DOHH2 (cell line): ENCODE results near the gene DLX4.

ENCODE experiments used
- H3F3A ChIP-seq: fragments of 200-600 bp; sonication (generic), shearing (Covaris generic); 2 replicates; pipeline ENCODE4 v1.6.0; 2016; ENCODE audit warnings: antibody characterized with exemption, mild to moderate bottlenecking; ENCODE audit not compliant: control insufficient read depth, insufficient read depth
- H3K27ac ChIP-seq: fragments of 200-600 bp; sonication (generic); 2 replicates; pipeline ENCODE4 v1.5.1; 2014; ENCODE audit warnings: low read depth, mild to moderate bottlenecking, low read length, moderate library complexity
- H3K27me3 ChIP-seq: fragments of 200-600 bp; sonication (generic); 2 replicates; pipeline ENCODE4 v1.6.1; 2014; ENCODE audit warnings: mild to moderate bottlenecking, low read length, mixed read lengths; ENCODE audit not compliant: control insufficient read depth
- H3K36me3 ChIP-seq: fragments of 200-600 bp; sonication (generic); 2 replicates; pipeline ENCODE4 v1.6.1; 2014; ENCODE audit warnings: mild to moderate bottlenecking, low read length, moderate library complexity, mixed read lengths; ENCODE audit not compliant: control insufficient read depth
- H3K4me1 ChIP-seq: fragments of 200-600 bp; sonication (generic); 2 replicates; pipeline ENCODE4 v1.6.1; 2014; ENCODE audit warnings: mild to moderate bottlenecking, low read length, mixed read lengths; ENCODE audit not compliant: control insufficient read depth
- H3K4me2 ChIP-seq: fragments of 200-600 bp; sonication (generic); 2 replicates; pipeline ENCODE4 v1.6.0; 2014; ENCODE audit warnings: mild to moderate bottlenecking, low read length, moderate library complexity
- H3K4me3 ChIP-seq: fragments of 200-600 bp; sonication (generic); 2 replicates; pipeline ENCODE4 v1.5.1; 2014; ENCODE audit warnings: mild to moderate bottlenecking, low read length, mixed read lengths
- H3K79me2 ChIP-seq: fragments of 200-600 bp; sonication (generic); 2 replicates; pipeline ENCODE4 v1.6.1; 2014; ENCODE audit warnings: mild to moderate bottlenecking, low read length, mixed read lengths; ENCODE audit not compliant: control insufficient read depth
- H3K9me2 ChIP-seq: fragments of 200-600 bp; sonication (generic); replicated peaks from 2 replicates; pipeline ENCODE4 v1.6.1; 2014; ENCODE audit warnings: mild to moderate bottlenecking, low read length, mixed read lengths; ENCODE audit not compliant: control insufficient read depth
- H3K9me3 ChIP-seq: fragments of 200-600 bp; sonication (generic); 2 replicates; pipeline ENCODE4 v1.6.1; 2014; ENCODE audit warnings: antibody characterized with exemption, low read length, mixed read lengths; ENCODE audit not compliant: control insufficient read depth, insufficient read depth
- H4K20me1 ChIP-seq: fragments of 200-600 bp; sonication (generic); 2 replicates; pipeline ENCODE4 v1.6.0; 2014; ENCODE audit warnings: low read depth, mild to moderate bottlenecking, antibody characterized with exemption, low read length, moderate library complexity; ENCODE audit not compliant: control insufficient read depth, insufficient read depth
- EZH2phosphoT487 ChIP-seq: fragments of 200-600 bp; sonication (generic); IDR thresholded peaks from 2 replicates; pipeline ENCODE4 v1.6.1; 2017; ENCODE audit warnings: borderline replicate concordance, mild to moderate bottlenecking, antibody characterized with exemption, low read length, moderate library complexity, mixed read lengths
- TF ChIP-seq, protein P1 (sequence below): fragments of 200-600 bp; sonication (generic); IDR thresholded peaks from one replicate; pipeline ENCODE4 v1.5.1; 2014; ENCODE audit warnings: antibody characterized with exemption, mild to moderate bottlenecking, low read depth, low read length; ENCODE audit not compliant: poor library complexity, severe bottlenecking

The DLX4 gene

DNA sequence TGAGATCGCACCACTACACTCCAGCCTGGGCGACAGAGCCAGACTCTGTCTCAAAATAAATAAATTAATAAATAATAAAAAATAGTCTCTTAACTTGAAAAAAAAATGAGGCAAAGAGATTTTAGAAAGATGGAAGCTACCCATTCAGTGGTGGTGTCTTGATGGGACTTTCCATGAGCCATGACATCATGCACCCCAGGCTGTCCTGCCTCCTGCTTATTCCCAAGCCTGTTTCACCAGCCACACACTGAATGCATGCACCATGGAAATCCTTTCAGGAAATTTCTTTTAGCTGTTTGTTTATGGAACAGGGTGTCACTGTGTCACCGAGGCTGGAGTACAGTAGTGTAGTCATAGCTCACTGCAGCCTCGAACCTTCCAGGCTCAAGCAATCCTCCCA is 34.9 kb downstream of the DLX4 start:
- H4K20me1 ChIP-seq: no peaks in the 10 kb centered on the region
- no peak for TF ChIP-seq EZH2phosphoT487
- TF ChIP-seq, protein P1, sequence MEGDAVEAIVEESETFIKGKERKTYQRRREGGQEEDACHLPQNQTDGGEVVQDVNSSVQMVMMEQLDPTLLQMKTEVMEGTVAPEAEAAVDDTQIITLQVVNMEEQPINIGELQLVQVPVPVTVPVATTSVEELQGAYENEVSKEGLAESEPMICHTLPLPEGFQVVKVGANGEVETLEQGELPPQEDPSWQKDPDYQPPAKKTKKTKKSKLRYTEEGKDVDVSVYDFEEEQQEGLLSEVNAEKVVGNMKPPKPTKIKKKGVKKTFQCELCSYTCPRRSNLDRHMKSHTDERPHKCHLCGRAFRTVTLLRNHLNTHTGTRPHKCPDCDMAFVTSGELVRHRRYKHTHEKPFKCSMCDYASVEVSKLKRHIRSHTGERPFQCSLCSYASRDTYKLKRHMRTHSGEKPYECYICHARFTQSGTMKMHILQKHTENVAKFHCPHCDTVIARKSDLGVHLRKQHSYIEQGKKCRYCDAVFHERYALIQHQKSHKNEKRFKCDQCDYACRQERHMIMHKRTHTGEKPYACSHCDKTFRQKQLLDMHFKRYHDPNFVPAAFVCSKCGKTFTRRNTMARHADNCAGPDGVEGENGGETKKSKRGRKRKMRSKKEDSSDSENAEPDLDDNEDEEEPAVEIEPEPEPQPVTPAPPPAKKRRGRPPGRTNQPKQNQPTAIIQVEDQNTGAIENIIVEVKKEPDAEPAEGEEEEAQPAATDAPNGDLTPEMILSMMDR: no peak
- no peaks in the 10 kb centered on the region for H3K9me2 ChIP-seq
- peaks cover 27% of the 10 kb centered on the region for H3K27me3 ChIP-seq
- no peak overlapping the region for H3K27ac ChIP-seq
- no peaks in the 10 kb centered on the region for H3K36me3 ChIP-seq
- no peaks in the 10 kb centered on the region for H3K9me3 ChIP-seq
- H3F3A ChIP-seq: no peaks in the 10 kb centered on the region
- peaks cover 10% of the 10 kb centered on the region for H3K4me1 ChIP-seq
- H3K4me3 ChIP-seq: no peak overlapping the region
- no peaks in the 10 kb centered on the region for H3K79me2 ChIP-seq
- no peak overlapping the region for H3K4me2 ChIP-seq

DNA sequence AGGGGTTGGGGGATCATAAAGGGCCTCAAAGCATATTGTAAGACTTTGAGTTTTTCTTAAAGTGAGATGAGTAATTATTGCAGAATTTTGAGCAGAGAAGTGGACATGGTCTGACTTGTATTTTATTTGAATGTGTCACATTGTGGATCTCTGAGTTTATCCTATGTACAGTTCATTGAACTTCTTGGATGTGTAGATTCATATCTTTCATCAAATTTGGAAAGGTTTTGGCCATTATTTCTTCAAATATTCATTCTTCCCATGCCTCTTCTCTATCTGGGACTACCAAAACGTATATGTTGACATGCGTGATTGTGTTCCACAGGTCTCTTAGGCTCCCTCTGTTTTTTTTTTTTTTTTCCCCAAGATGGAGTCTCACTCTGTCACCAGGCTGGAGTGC is 40.3 kb downstream of the DLX4 start:
- Histone ChIP-seq H3K79me2 (no peaks in the 10 kb centered on the region), H3K4me1 (peaks cover 10% of the 10 kb centered on the region), H4K20me1 (no peaks in the 10 kb centered on the region), H3K9me3 (no peaks in the 10 kb centered on the region), H3K4me3 (no peak overlapping the region), H3K27ac (no peak overlapping the region), H3K4me2 (no peak overlapping the region), H3K9me2 (no peaks in the 10 kb centered on the region), H3F3A (no peaks in the 10 kb centered on the region), H3K27me3 (peaks cover 7% of the 10 kb centered on the region), H3K36me3 (no peaks in the 10 kb centered on the region)
- TF ChIP-seq, protein P1: no peak
- no peak for TF ChIP-seq EZH2phosphoT487

DNA sequence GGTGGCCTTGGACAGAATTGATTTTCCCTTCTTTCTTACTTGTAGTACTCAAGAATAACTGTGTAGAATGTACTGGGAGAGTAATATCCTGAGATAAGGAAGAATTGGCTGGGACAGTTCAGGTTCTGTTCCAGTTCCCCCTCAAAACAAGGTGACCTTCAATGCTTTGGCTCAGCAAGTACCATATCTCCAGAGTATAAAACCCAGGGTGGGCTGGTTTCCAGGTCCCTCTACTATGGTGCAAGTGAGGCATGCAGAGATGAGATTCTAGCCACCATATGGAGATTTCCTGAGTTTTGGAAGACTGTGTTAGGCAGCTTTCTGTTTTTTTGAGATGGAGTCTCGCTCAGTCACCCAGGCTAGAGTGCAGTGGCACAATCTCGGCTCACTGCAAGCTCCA is 44.1 kb downstream of the DLX4 start:
- no peak for TF ChIP-seq EZH2phosphoT487
- TF ChIP-seq, protein P1: no peak
- Histone ChIP-seq H3K4me1 (no peaks in the 10 kb centered on the region), H3K79me2 (no peaks in the 10 kb centered on the region), H4K20me1 (no peaks in the 10 kb centered on the region), H3K4me3 (no peak overlapping the region), H3K9me3 (no peaks in the 10 kb centered on the region), H3K4me2 (no peak overlapping the region), H3F3A (no peaks in the 10 kb centered on the region), H3K36me3 (no peaks in the 10 kb centered on the region), H3K27me3 (peaks cover 7% of the 10 kb centered on the region), H3K9me2 (no peaks in the 10 kb centered on the region), H3K27ac (no peak overlapping the region)
